Activated T-cell treated with anti-CD3 and anti-CD28 coated beads, Interleukin-2, amount 50 U/mL, for 4 hours (primary cell): ENCODE results near the gene CDCA8. TPM values are rescaled to one million over a fixed set of nuclear protein-coding genes. Genes with fewer than 3 reads are reported as not detected.
"Not testable (repeated sequence)": the region's sequence is repeated elsewhere in the genome, so short reads cannot be mapped to it uniquely, and the experiment has no call there.

ENCODE experiments used
- ATAC-seq, 2 donors: fragments of 200-7000 bp; cut with Tn5 transposase; one replicate each; pipeline ENCODE4 v1.10.0; 2021
- DNase-seq: peaks from one replicate; pipeline ENCODE4 v3.0.0-alpha.2; 2020
- H3K27me3 Mint-ChIP-seq: one replicate; pipeline ENCODE4 v1.8.0; 2021; ENCODE audit warnings: low read depth, mixed read lengths
- H3K36me3 Mint-ChIP-seq: one replicate; pipeline ENCODE4 v1.8.0; 2022; ENCODE audit warnings: mixed read lengths; ENCODE audit not compliant: insufficient read depth
- H3K4me1 Mint-ChIP-seq: one replicate; pipeline ENCODE4 v1.8.0; 2021; ENCODE audit warnings: low read depth, mixed read lengths
- H3K4me3 Mint-ChIP-seq: one replicate; pipeline ENCODE4 v1.8.0; 2021; ENCODE audit warnings: mild to moderate bottlenecking, moderate library complexity, mixed read lengths
- H3K9me3 Mint-ChIP-seq: one replicate; pipeline ENCODE4 v1.8.0; 2021; ENCODE audit warnings: mixed read lengths
- total RNA-seq, 3 donors: library from RNA; stranded (reverse); gene quantifications; one replicate each; pipeline ENCODE4 v1.2.1, GENCODE V29; 2021

Gene CDCA8
- total RNA-seq, 3 donors from 2014 or later: 7.7 to 12.2 (median 10.0) TPM

GRCh38 chr1:37726751-37727585 is 34.7 kb downstream of the CDCA8 start:
- Mint-ChIP-seq H3K4me1 (no peaks in the 10 kb centered on the region), H3K4me3 (no peak overlapping the region), H3K27me3 (peaks cover 12% of the 10 kb centered on the region), H3K36me3 (no peaks in the 10 kb centered on the region), H3K9me3 (no peaks in the 10 kb centered on the region)
- no peak for ATAC-seq
- DNase-seq: no peak

- Mint-ChIP-seq H3K4me3 (no peak overlapping the region), H3K9me3 (no peaks in the 10 kb centered on the region), H3K4me1 (no peaks in the 10 kb centered on the region), H3K27me3 (peaks cover 18% of the 10 kb centered on the region), H3K36me3 (no peaks in the 10 kb centered on the region)
- no peak for ATAC-seq
- DNase-seq: no peak
Observed at GRCh38 chr1:37728416-37728815, 36.1 kb downstream of the CDCA8 start.

GRCh38 chr1:37730376-37730775 is 38.1 kb downstream of the CDCA8 start:
- Mint-ChIP-seq H3K4me1 (no peaks in the 10 kb centered on the region), H3K27me3 (peaks cover 31% of the 10 kb centered on the region), H3K9me3 (no peaks in the 10 kb centered on the region), H3K36me3 (no peaks in the 10 kb centered on the region), H3K4me3 (no peak overlapping the region)
- no peak for ATAC-seq
- no peak for DNase-seq

- Mint-ChIP-seq H3K4me1 (no peaks in the 10 kb centered on the region), H3K36me3 (no peaks in the 10 kb centered on the region), H3K9me3 (no peaks in the 10 kb centered on the region), H3K4me3 (no peak overlapping the region), H3K27me3 (peaks cover 36% of the 10 kb centered on the region)
- DNase-seq (no peak), ATAC-seq (no peak)
Observed at GRCh38 chr1:37731312-37732019, 39.1 kb downstream of the CDCA8 start.

- ATAC-seq: no peak
- Mint-ChIP-seq H3K36me3 (no peaks in the 10 kb centered on the region), H3K4me3 (no peak overlapping the region), H3K27me3 (peaks cover 36% of the 10 kb centered on the region), H3K4me1 (no peaks in the 10 kb centered on the region), H3K9me3 (no peaks in the 10 kb centered on the region)
- no peak for DNase-seq
Observed at GRCh38 chr1:37732111-37732780, 39.9 kb downstream of the CDCA8 start.

GRCh38 chr1:37734629-37735591 is 42.6 kb downstream of the CDCA8 start:
- no peak overlapping the region for H3K4me3 Mint-ChIP-seq
- no peaks in the 10 kb centered on the region for H3K9me3 Mint-ChIP-seq
- DNase-seq (no peak), ATAC-seq (no peak)
- H3K27me3 Mint-ChIP-seq: peaks cover 36% of the 10 kb centered on the region
- no peaks in the 10 kb centered on the region for H3K4me1 Mint-ChIP-seq
- H3K36me3 Mint-ChIP-seq: no peaks in the 10 kb centered on the region

GRCh38 chr1:37737975-37738374 is 45.7 kb downstream of the CDCA8 start:
- ATAC-seq, H3K4me3 Mint-ChIP-seq, H3K4me1 Mint-ChIP-seq, H3K36me3 Mint-ChIP-seq, DNase-seq, H3K9me3 Mint-ChIP-seq: not testable (repeated sequence)
- H3K27me3 Mint-ChIP-seq: peaks cover 44% of the 10 kb centered on the region

- not testable (repeated sequence) for H3K4me3 Mint-ChIP-seq, DNase-seq, ATAC-seq, H3K9me3 Mint-ChIP-seq, H3K4me1 Mint-ChIP-seq, H3K36me3 Mint-ChIP-seq
- H3K27me3 Mint-ChIP-seq: peaks cover 43% of the 10 kb centered on the region
Observed at GRCh38 chr1:37738619-37739018, 46.3 kb downstream of the CDCA8 start.

- no peak for DNase-seq
- no peaks in the 10 kb centered on the region for H3K4me1 Mint-ChIP-seq
- no peaks in the 10 kb centered on the region for H3K9me3 Mint-ChIP-seq
- no peak overlapping the region for H3K4me3 Mint-ChIP-seq
- peak; percentile 94 to 96 for ATAC-seq
- no peaks in the 10 kb centered on the region for H3K36me3 Mint-ChIP-seq
- peaks cover 38% of the 10 kb centered on the region for H3K27me3 Mint-ChIP-seq
Observed at GRCh38 chr1:37739222-37739621, 46.9 kb downstream of the CDCA8 start.

- no peak for ATAC-seq
- no peaks in the 10 kb centered on the region for H3K9me3 Mint-ChIP-seq
- no peak overlapping the region for H3K4me3 Mint-ChIP-seq
- peaks cover 22% of the 10 kb centered on the region for H3K27me3 Mint-ChIP-seq
- no peaks in the 10 kb centered on the region for H3K4me1 Mint-ChIP-seq
- no peaks in the 10 kb centered on the region for H3K36me3 Mint-ChIP-seq
- DNase-seq: no peak
Observed at GRCh38 chr1:37741130-37741529, 48.8 kb downstream of the CDCA8 start.

- no peak for DNase-seq
- H3K9me3 Mint-ChIP-seq: peaks cover 1% of the 10 kb centered on the region
- H3K27me3 Mint-ChIP-seq: peaks cover 23% of the 10 kb centered on the region
- H3K4me1 Mint-ChIP-seq: no peaks in the 10 kb centered on the region
- no peak for ATAC-seq
- H3K36me3 Mint-ChIP-seq: no peaks in the 10 kb centered on the region
- H3K4me3 Mint-ChIP-seq: no peak overlapping the region
Observed at GRCh38 chr1:37741662-37742061, 49.3 kb downstream of the CDCA8 start.

GRCh38 chr1:37746806-37747205 is 54.5 kb downstream of the CDCA8 start:
- no peak overlapping the region for H3K4me3 Mint-ChIP-seq
- DNase-seq (no peak), ATAC-seq (no peak)
- peaks cover 33% of the 10 kb centered on the region for H3K27me3 Mint-ChIP-seq
- no peaks in the 10 kb centered on the region for H3K36me3 Mint-ChIP-seq
- peaks cover 4% of the 10 kb centered on the region for H3K9me3 Mint-ChIP-seq
- peaks cover under 1% of the 10 kb centered on the region for H3K4me1 Mint-ChIP-seq

- Mint-ChIP-seq H3K9me3 (peaks cover 4% of the 10 kb centered on the region), H3K4me1 (peaks cover 7% of the 10 kb centered on the region), H3K27me3 (peaks cover 39% of the 10 kb centered on the region), H3K36me3 (no peaks in the 10 kb centered on the region), H3K4me3 (no peak overlapping the region)
- ATAC-seq: no peak
- no peak for DNase-seq
Observed at GRCh38 chr1:37748565-37748964, 56.2 kb downstream of the CDCA8 start.

GRCh38 chr1:37752213-37752582 is 59.9 kb downstream of the CDCA8 start:
- H3K4me1 Mint-ChIP-seq: peaks cover 11% of the 10 kb centered on the region
- H3K9me3 Mint-ChIP-seq: no peaks in the 10 kb centered on the region
- ATAC-seq (no peak), DNase-seq (no peak)
- no peaks in the 10 kb centered on the region for H3K36me3 Mint-ChIP-seq
- H3K27me3 Mint-ChIP-seq: peaks cover 52% of the 10 kb centered on the region
- H3K4me3 Mint-ChIP-seq: peak overlapping the region; percentile 69
